OCI-LY7 (cell line): Measurements from ENCODE around the gene ARHGAP45. TPM values are rescaled to one million over a fixed set of nuclear protein-coding genes. Genes with fewer than 3 reads are reported as not detected.
A peak's percentile ranks its signal among the peaks of the same experiment; 100 is the strongest.

Experiments used
- BruUV-seq: library from RNA; stranded (reverse); fragments of 400-500 nt; replicated peaks from 2 replicates; lab custom pipeline; 2021; lab: Mats Ljungman, UMichigan
- CTCF ChIA-PET: fragments of 300-600 bp; sonication (Branson Sonifier 250); formaldehyde crosslinking; loops from one replicate; lab custom pipeline; 2022; ENCODE audit warnings: antibody characterized with exemption; ENCODE audit not compliant: unreplicated experiment; lab: Charles Lee
- POLR2A ChIA-PET: fragments of 300-600 bp; sonication (Branson Sonifier 250); formaldehyde crosslinking; loops from one replicate; lab custom pipeline; 2022; ENCODE audit warnings: antibody characterized with exemption; lab: Charles Lee
- DNase-seq: peaks from one replicate; pipeline ENCODE4 v3.0.0-alpha.2; 2015; ENCODE audit warnings: low spot score
- H2AFZ ChIP-seq: fragments of 200-600 bp; sonication (generic), shearing (Covaris generic); 2 replicates; pipeline ENCODE4 v1.6.1; 2014; ENCODE audit warnings: mild to moderate bottlenecking, antibody characterized with exemption, low read length, moderate library complexity
- H3K27ac ChIP-seq: fragments of 200-600 bp; sonication (generic); 2 replicates; pipeline ENCODE4 v1.5.1; 2014; ENCODE audit warnings: mixed run types, low read depth, mild to moderate bottlenecking, moderate library complexity, low read length, inconsistent platforms; ENCODE audit not compliant: poor library complexity, severe bottlenecking
- H3K36me3 ChIP-seq: fragments of 200-600 bp; sonication (generic); 2 replicates; pipeline ENCODE4 v1.6.1; 2014; ENCODE audit warnings: mild to moderate bottlenecking, antibody characterized with exemption, low read length, moderate library complexity, mixed read lengths; ENCODE audit not compliant: insufficient read depth
- H3K4me1 ChIP-seq: fragments of 200-600 bp; sonication (generic); 2 replicates; pipeline ENCODE4 v1.5.1; 2014; ENCODE audit warnings: mild to moderate bottlenecking, low read length; ENCODE audit not compliant: insufficient read depth, poor library complexity, severe bottlenecking
- H3K4me2 ChIP-seq: fragments of 200-600 bp; sonication (generic); 2 replicates; pipeline ENCODE4 v1.6.1; 2014; ENCODE audit warnings: mild to moderate bottlenecking, low read length
- H3K4me3 ChIP-seq: fragments of 200-600 bp; sonication (generic); 2 replicates; pipeline ENCODE4 v1.5.1; 2014; ENCODE audit warnings: mild to moderate bottlenecking, low read depth, low read length; ENCODE audit not compliant: poor library complexity, severe bottlenecking
- H3K79me2 ChIP-seq: fragments of 200-600 bp; sonication (generic); 2 replicates; pipeline ENCODE4 v1.6.1; 2016; ENCODE audit warnings: low read depth, mild to moderate bottlenecking, low read length, moderate library complexity, mixed read lengths; ENCODE audit not compliant: insufficient read depth
- H3K9me2 ChIP-seq: fragments of 200-600 bp; sonication (generic); 2 replicates; pipeline ENCODE4 v1.6.1; 2016; ENCODE audit warnings: mild to moderate bottlenecking, low read length, mixed read lengths; ENCODE audit not compliant: insufficient read depth
- H3K9me3 ChIP-seq: fragments of 200-600 bp; sonication (generic); 2 replicates; pipeline ENCODE4 v1.6.1; 2014; ENCODE audit warnings: mild to moderate bottlenecking, mixed run types, low read length, mixed read lengths
- H4K20me1 ChIP-seq: fragments of 200-600 bp; sonication (generic); 2 replicates; pipeline ENCODE4 v1.6.1; 2014; ENCODE audit warnings: mild to moderate bottlenecking, antibody characterized with exemption, low read length, moderate library complexity, mixed read lengths; ENCODE audit not compliant: insufficient read depth
- CTCF ChIP-seq: fragments of 200-600 bp; sonication (generic); conservative IDR thresholded peaks from 2 replicates; pipeline ENCODE4 v1.5.1; 2014; ENCODE audit warnings: mild to moderate bottlenecking, antibody characterized with exemption, low read length, moderate library complexity, mixed read lengths
- EZH2phosphoT487 ChIP-seq: fragments of 200-600 bp; sonication (generic); IDR thresholded peaks from 2 replicates; pipeline ENCODE4 v1.6.1; 2018; ENCODE audit warnings: low read depth, borderline replicate concordance, mild to moderate bottlenecking, mixed run types, antibody characterized with exemption, low read length, moderate library complexity, mixed read lengths
- intact Hi-C: fragments of 100-400 bp; cut with micrococcal nuclease; formaldehyde crosslinking; loops from one replicate; pipeline ENCODE4 v1.10.0; 2022; ENCODE audit not compliant: unreplicated experiment
- total RNA-seq, 2 experiments: library from RNA; depleted of rRNA in 1 of 2; stranded (reverse); fragments of >200 nt in 1 of 2; shearing (Covaris generic) in 1 of 2; gene quantifications; 2 replicates each; pipeline ENCODE4 v1.2.3, GENCODE V29; 2014 to 2022

The ARHGAP45 gene
- total RNA-seq, 2 experiments from 2014 or later, result 135 to 143 TPM

GRCh38 chr19:1103708-1104310, 36.8 kb downstream of the ARHGAP45 start, which contains the start of gene GPX4:
GPX4 (plus strand) TSS chr19:1103994; CDS start chr19:1104044, 50 bp downstream.
- H3K36me3 ChIP-seq, result peaks cover 24% of the 10 kb centered on the region
- no peaks in the 10 kb centered on the region for H3K9me2 ChIP-seq
- H3K4me1 ChIP-seq, result peaks cover 48% of the 10 kb centered on the region
- CTCF ChIA-PET, result interaction anchor here (0.6 kb wide), 1 partner anchor 99 kb away, joined by 3 read pairs; no protein-coding TSS in a partner anchor
- peak within 1 kb of the TSS; percentile 80 for H3K27ac ChIP-seq
- POLR2A ChIA-PET, result interaction anchor here (1.2 kb wide), 1 partner anchor 165 kb away, joined by 3 read pairs; the partner anchor contains the start of gene CIRBP
- TF ChIP-seq EZH2phosphoT487 (no peak), CTCF (no peak)
- peak within 1 kb of the TSS; percentile 93 for H3K4me2 ChIP-seq
- intact Hi-C loops, result loop anchor here (5.0 kb wide), 2 partner anchors 37 to 82 kb away; partner anchors contain the start of genes ARHGAP45, RNU6-2 and TMEM259
- DNase-seq, result peak; percentile 100
- BruUV-seq, result no TSS peak
- no peak within 1 kb of the TSS; the same call in 1 of the 2 replicates for H2AFZ ChIP-seq
- H3K79me2 ChIP-seq, result no peaks in the 10 kb centered on the region
- H4K20me1 ChIP-seq, result peaks cover 6% of the 10 kb centered on the region; the same call in 1 of the 2 replicates
- peak within 1 kb of the TSS; percentile 98 for H3K4me3 ChIP-seq
- H3K9me3 ChIP-seq, result no peaks in the 10 kb centered on the region

GRCh38 chr19:1104311-1105007, 37.5 kb downstream of the ARHGAP45 start:
- Histone ChIP-seq H3K36me3 (peaks cover 28% of the 10 kb centered on the region), H3K4me3 (peak overlapping the region; percentile 98), H4K20me1 (peaks cover 6% of the 10 kb centered on the region; the same call in 1 of the 2 replicates), H3K4me1 (peaks cover 48% of the 10 kb centered on the region), H3K27ac (peak overlapping the region; percentile 66), H3K9me3 (no peaks in the 10 kb centered on the region), H2AFZ (no peak overlapping the region), H3K79me2 (no peaks in the 10 kb centered on the region), H3K4me2 (peak overlapping the region; percentile 93), H3K9me2 (no peaks in the 10 kb centered on the region)
- TF ChIP-seq EZH2phosphoT487 (no peak), CTCF (no peak)
- POLR2A ChIA-PET, result interaction anchor here (1.2 kb wide), 1 partner anchor 165 kb away, joined by 3 read pairs; the partner anchor contains the start of gene CIRBP
- BruUV-seq, result no TSS peak
- CTCF ChIA-PET, result interaction anchor here (1.1 kb wide), 1 partner anchor 9 kb away, joined by 13 read pairs; no protein-coding TSS in a partner anchor
- intact Hi-C loops, result loop anchor here (5.0 kb wide), 2 partner anchors 37 to 82 kb away; partner anchors contain the start of genes ARHGAP45, RNU6-2 and TMEM259
- DNase-seq, result peak; percentile 68
